Naive thymus-derived CD8-positive, alpha-beta T cell (primary cell): ENCODE results near the gene ANKRD40CL. TPM values are rescaled to one million over a fixed set of nuclear protein-coding genes. Genes with fewer than 3 reads are reported as not detected.
A peak's percentile ranks its signal among the peaks of the same experiment; 100 is the strongest.
"Not testable (repeated sequence)": the region's sequence is repeated elsewhere in the genome, so short reads cannot be mapped to it uniquely, and the experiment has no call there.

Experiments used
- ATAC-seq, 2 donors: fragments of 150-1000 bp; cut with Tn5 transposase in 1 of 2; sonication (Bioruptor Pico), chemical (Tn5 transposase) in 1 of 2; 1 replicate in 1 of 2; 2 replicates in 1 of 2; pipeline ENCODE4 v1.10.0; 2021; ENCODE audit warnings: mild to moderate bottlenecking in 2 of 2, moderate library complexity in 2 of 2
- POLR2A ChIA-PET: fragments of 350-600 bp; sonication (Branson Sonifier 250); formaldehyde crosslinking; loops from one replicate; lab custom pipeline; 2021; ENCODE audit warnings: antibody characterized with exemption; lab: Charles Lee
- DNase-seq, 10 donors: peaks; one replicate each; pipeline versions ENCODE4 v3.0.0 to v3.0.0-alpha.2; 2020 to 2022
- H3K27ac Mint-ChIP-seq, 10 donors: one replicate each; pipeline ENCODE4 v1.8.0; 2020 to 2022; ENCODE audit warnings: mild to moderate bottlenecking in 10 of 10, mixed read lengths in 10 of 10, moderate library complexity in 4 of 10, inconsistent platforms in 1 of 10
- H3K27me3 Mint-ChIP-seq, 5 donors: one replicate each; pipeline ENCODE4 v1.8.0; 2021 to 2022; ENCODE audit warnings: mixed read lengths in 5 of 5
- H3K36me3 Mint-ChIP-seq, 3 donors: one replicate each; pipeline ENCODE4 v1.8.0; 2020 to 2022; ENCODE audit warnings: mixed read lengths in 3 of 3, mild to moderate bottlenecking in 2 of 3, inconsistent platforms in 1 of 3
- H3K4me1 Mint-ChIP-seq, 4 donors: one replicate each; pipeline ENCODE4 v1.8.0; 2021 to 2022; ENCODE audit warnings: mixed read lengths in 4 of 4
- H3K4me3 Mint-ChIP-seq, 10 donors: one replicate each; pipeline ENCODE4 v1.8.0; 2020 to 2022; ENCODE audit warnings: mild to moderate bottlenecking in 10 of 10, mixed read lengths in 10 of 10, moderate library complexity in 6 of 10, inconsistent platforms in 1 of 10
- H3K9me3 Mint-ChIP-seq, 9 donors: one replicate each; pipeline ENCODE4 v1.8.0; 2020 to 2022; ENCODE audit warnings: mixed read lengths in 9 of 9, mild to moderate bottlenecking in 3 of 9, inconsistent platforms in 1 of 9, moderate library complexity in 1 of 9
- polyA plus RNA-seq, 3 donors: library from polyadenylated mRNA; unstranded; fragments of 300-500 nt; fragmentation: Illumina TruSeq; gene quantifications; one replicate each; pipeline ENCODE4 v1.2.3, GENCODE V29; 2021
- total RNA-seq, 8 experiments: library from RNA in 2 of 8; stranded (reverse) in 2 of 8; gene quantifications; one replicate each; pipeline ENCODE4 v1.2.3 and lab custom pipeline; 2021 to 2026

The ANKRD40CL gene
- total RNA-seq, result not detected
- not detected for polyA plus RNA-seq
- 0 reads per million in 6 experiments for total RNA-seq (lab: John Stamatoyannopoulos, UW)

- Mint-ChIP-seq H3K36me3 (no peaks in the 10 kb centered on the region), H3K27me3 (peaks cover 0 to 7% (median 0%) of the 10 kb centered on the region in 5 donors), H3K4me3 (no peak within 1 kb of the TSS), H3K27ac (peak within 1 kb of the TSS in 2 of 10 donors; percentile 47 to 77), H3K4me1 (peaks cover 16 to 48% (median 27%) of the 10 kb centered on the region in 4 donors), H3K9me3 (no peaks in the 10 kb centered on the region)
- POLR2A ChIA-PET, result interaction anchor here (0.8 kb wide), 1 partner anchor 12 kb away, joined by 4 read pairs; no protein-coding TSS in a partner anchor
- no peak for ATAC-seq
- no peak for DNase-seq
Measured at GRCh38 chr17:50767446-50767845, at the start of gene ANKRD40CL. Gene ANKRD40CL, minus strand, starts transcription at chr17:50767518. Its CDS starts 605 bp downstream, at chr17:50766913.

GRCh38 chr17:50816271-50816670 is 49.0 kb upstream of the ANKRD40CL start:
- peaks cover 0 to 11% (median 9%) of the 10 kb centered on the region in 5 donors for H3K27me3 Mint-ChIP-seq
- no peak for ATAC-seq
- DNase-seq, result no peak
- peaks cover 0 to 6% (median 3%) of the 10 kb centered on the region in 4 donors for H3K4me1 Mint-ChIP-seq
- no peak overlapping the region for H3K4me3 Mint-ChIP-seq
- POLR2A ChIA-PET, result interaction anchor here (1.5 kb wide), 1 partner anchor 133 kb away, joined by 3 read pairs; no protein-coding TSS in a partner anchor
- no peaks in the 10 kb centered on the region for H3K9me3 Mint-ChIP-seq
- H3K27ac Mint-ChIP-seq, result no peak overlapping the region
- peaks cover 0 to 4% (median 0%) of the 10 kb centered on the region in 3 donors for H3K36me3 Mint-ChIP-seq

GRCh38 chr17:50815400-50815799 is 48.1 kb upstream of the ANKRD40CL start:
- no peak for ATAC-seq
- H3K36me3 Mint-ChIP-seq, result peaks cover 0 to 4% (median 0%) of the 10 kb centered on the region in 3 donors
- no peak for DNase-seq
- H3K9me3 Mint-ChIP-seq, result no peaks in the 10 kb centered on the region
- H3K4me3 Mint-ChIP-seq, result no peak overlapping the region
- peaks cover 0 to 6% (median 3%) of the 10 kb centered on the region in 4 donors for H3K4me1 Mint-ChIP-seq
- peaks cover 0 to 11% (median 9%) of the 10 kb centered on the region in 5 donors for H3K27me3 Mint-ChIP-seq
- no peak overlapping the region for H3K27ac Mint-ChIP-seq
- POLR2A ChIA-PET, result no interaction called here

- Mint-ChIP-seq H3K9me3 (no peaks in the 10 kb centered on the region), H3K27ac (no peak overlapping the region), H3K4me1 (peaks cover 0 to 3% (median 2%) of the 10 kb centered on the region in 4 donors), H3K27me3 (peaks cover 0 to 11% (median 9%) of the 10 kb centered on the region in 5 donors), H3K36me3 (peaks cover 0 to 4% (median 0%) of the 10 kb centered on the region in 3 donors), H3K4me3 (no peak overlapping the region)
- POLR2A ChIA-PET, result no interaction called here
- ATAC-seq, result no peak
- no peak for DNase-seq
Measured at GRCh38 chr17:50813583-50813982, 46.3 kb upstream of the ANKRD40CL start.

- Mint-ChIP-seq H3K27me3 (peaks cover 0 to 4% (median 3%) of the 10 kb centered on the region in 5 donors), H3K4me1 (no peaks in the 10 kb centered on the region), H3K36me3 (peaks cover 0 to 2% (median 0%) of the 10 kb centered on the region in 3 donors), H3K4me3 (no peak overlapping the region), H3K27ac (no peak overlapping the region), H3K9me3 (no peaks in the 10 kb centered on the region)
- DNase-seq (peak in 1 of 10 donors; percentile 4), ATAC-seq (no peak)
- POLR2A ChIA-PET, result no interaction called here
Measured at GRCh38 chr17:50808888-50809287, 41.6 kb upstream of the ANKRD40CL start.

GRCh38 chr17:50808413-50808812 is 41.1 kb upstream of the ANKRD40CL start:
- POLR2A ChIA-PET, result no interaction called here
- Mint-ChIP-seq H3K36me3 (no peaks in the 10 kb centered on the region), H3K9me3 (no peaks in the 10 kb centered on the region), H3K4me1 (no peaks in the 10 kb centered on the region), H3K27ac (no peak overlapping the region), H3K27me3 (peaks cover 0 to 1% (median 0%) of the 10 kb centered on the region in 5 donors), H3K4me3 (no peak overlapping the region)
- peak in 1 of 10 donors; percentile 47 for DNase-seq
- ATAC-seq, result no peak

GRCh38 chr17:50807675-50808074 is 40.4 kb upstream of the ANKRD40CL start:
- H3K36me3 Mint-ChIP-seq, result no peaks in the 10 kb centered on the region
- no peak overlapping the region for H3K4me3 Mint-ChIP-seq
- no peaks in the 10 kb centered on the region for H3K9me3 Mint-ChIP-seq
- ATAC-seq, result no peak
- POLR2A ChIA-PET, result no interaction called here
- no peak for DNase-seq
- no peak overlapping the region for H3K27ac Mint-ChIP-seq
- H3K27me3 Mint-ChIP-seq, result peaks cover 0 to 1% (median 0%) of the 10 kb centered on the region in 5 donors
- no peaks in the 10 kb centered on the region for H3K4me1 Mint-ChIP-seq

- ATAC-seq (no peak), DNase-seq (no peak)
- H3K36me3 Mint-ChIP-seq, result no peaks in the 10 kb centered on the region
- POLR2A ChIA-PET, result no interaction called here
- no peak overlapping the region for H3K27ac Mint-ChIP-seq
- H3K27me3 Mint-ChIP-seq, result peaks cover 0 to 1% (median 0%) of the 10 kb centered on the region in 5 donors
- no peak overlapping the region for H3K4me3 Mint-ChIP-seq
- H3K4me1 Mint-ChIP-seq, result no peaks in the 10 kb centered on the region
- H3K9me3 Mint-ChIP-seq, result no peaks in the 10 kb centered on the region
Measured at GRCh38 chr17:50807009-50807408, 39.7 kb upstream of the ANKRD40CL start.

- no peak overlapping the region for H3K4me3 Mint-ChIP-seq
- H3K36me3 Mint-ChIP-seq, result no peaks in the 10 kb centered on the region
- H3K27me3 Mint-ChIP-seq, result no peaks in the 10 kb centered on the region
- POLR2A ChIA-PET, result no interaction called here
- H3K27ac Mint-ChIP-seq, result no peak overlapping the region
- ATAC-seq, result no peak
- peak in 1 of 10 donors; percentile 43 for DNase-seq
- no peaks in the 10 kb centered on the region for H3K9me3 Mint-ChIP-seq
- H3K4me1 Mint-ChIP-seq, result no peaks in the 10 kb centered on the region
Measured at GRCh38 chr17:50806141-50806643, 38.9 kb upstream of the ANKRD40CL start.

GRCh38 chr17:50805486-50805885 is 38.2 kb upstream of the ANKRD40CL start:
- POLR2A ChIA-PET, result no interaction called here
- ATAC-seq, result no peak
- peaks cover 0 to 3% (median 0%) of the 10 kb centered on the region in 4 donors for H3K4me1 Mint-ChIP-seq
- peaks cover 0 to 4% (median 0%) of the 10 kb centered on the region in 5 donors for H3K27me3 Mint-ChIP-seq
- peak in 1 of 10 donors; percentile 30 for DNase-seq
- H3K27ac Mint-ChIP-seq, result no peak overlapping the region
- H3K4me3 Mint-ChIP-seq, result no peak overlapping the region
- H3K9me3 Mint-ChIP-seq, result no peaks in the 10 kb centered on the region
- no peaks in the 10 kb centered on the region for H3K36me3 Mint-ChIP-seq

GRCh38 chr17:50804749-50805475 is 37.6 kb upstream of the ANKRD40CL start:
- H3K4me1 Mint-ChIP-seq, H3K4me3 Mint-ChIP-seq, H3K9me3 Mint-ChIP-seq, H3K27me3 Mint-ChIP-seq, POLR2A ChIA-PET, ATAC-seq, DNase-seq, H3K36me3 Mint-ChIP-seq, H3K27ac Mint-ChIP-seq: not testable (repeated sequence)

- ATAC-seq (no peak), DNase-seq (no peak)
- POLR2A ChIA-PET, result no interaction called here
- Mint-ChIP-seq H3K27me3 (peaks cover 0 to 6% (median 0%) of the 10 kb centered on the region in 5 donors), H3K36me3 (no peaks in the 10 kb centered on the region), H3K4me1 (peaks cover 0 to 4% (median 0%) of the 10 kb centered on the region in 4 donors), H3K4me3 (no peak overlapping the region), H3K9me3 (no peaks in the 10 kb centered on the region), H3K27ac (no peak overlapping the region)
Measured at GRCh38 chr17:50803676-50804075, 36.4 kb upstream of the ANKRD40CL start.
